Mucosa of gallbladder (tissue), 1 donor: ENCODE results near the gene CD38. TPM values are rescaled to one million over a fixed set of nuclear protein-coding genes. Genes with fewer than 3 reads are reported as not detected.
"Not testable (repeated sequence)": the region's sequence is repeated elsewhere in the genome, so short reads cannot be mapped to it uniquely, and the experiment has no call there.

ENCODE experiments used
- DNase-seq: peaks from one replicate; pipeline ENCODE4 v3.0.0-alpha.2; 2020; ENCODE audit warnings: low spot score
- total RNA-seq: library from RNA; stranded (reverse); gene quantifications from one replicate; pipeline ENCODE4 v1.2.1, GENCODE V29; 2021
- donor health status: DM: no; HTN: no; CAD: no.

CD38 gene
- total RNA-seq, 1 donor from 2014 or later: 1.1 TPM

DNA sequence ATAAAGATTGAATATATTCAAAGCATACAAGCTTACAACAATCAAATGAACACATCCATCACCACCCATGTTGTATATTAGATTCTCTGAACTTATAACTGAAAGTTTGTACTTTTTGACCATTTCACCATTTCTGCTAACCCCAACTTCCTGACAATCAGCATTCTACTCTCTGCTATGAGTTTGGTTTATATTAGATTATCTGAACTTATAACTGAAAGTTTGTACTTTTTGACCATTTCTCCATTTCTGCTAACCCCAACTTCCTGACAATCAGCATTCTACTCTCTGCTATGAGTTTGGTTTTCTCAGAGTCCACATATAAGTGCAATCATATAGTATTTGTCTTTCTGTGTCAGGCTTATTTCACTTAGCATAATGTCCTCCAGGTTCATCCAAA, 15.7 kb upstream of the CD38 start:
- not testable (repeated sequence) for DNase-seq

DNA sequence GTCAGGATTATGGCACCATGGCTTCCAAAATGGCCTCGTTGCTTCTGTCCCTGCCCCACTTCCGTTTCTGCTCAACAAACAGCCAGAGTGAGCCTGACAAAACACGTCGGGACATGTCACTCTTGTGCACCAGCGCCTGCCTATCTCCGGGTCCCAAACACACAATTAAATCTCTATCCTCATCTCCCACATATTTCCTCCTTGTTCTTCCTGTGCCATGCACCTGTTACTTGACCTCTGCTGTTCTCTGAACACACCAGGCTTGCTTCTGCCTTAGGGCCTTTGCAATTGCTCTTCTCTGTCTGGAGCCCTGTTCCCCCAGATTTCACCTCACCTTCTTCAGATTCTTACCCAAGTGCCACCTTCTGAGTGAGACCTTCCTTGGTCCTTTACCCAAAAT, 12.7 kb upstream of the CD38 start:
- DNase-seq: no peak

DNA sequence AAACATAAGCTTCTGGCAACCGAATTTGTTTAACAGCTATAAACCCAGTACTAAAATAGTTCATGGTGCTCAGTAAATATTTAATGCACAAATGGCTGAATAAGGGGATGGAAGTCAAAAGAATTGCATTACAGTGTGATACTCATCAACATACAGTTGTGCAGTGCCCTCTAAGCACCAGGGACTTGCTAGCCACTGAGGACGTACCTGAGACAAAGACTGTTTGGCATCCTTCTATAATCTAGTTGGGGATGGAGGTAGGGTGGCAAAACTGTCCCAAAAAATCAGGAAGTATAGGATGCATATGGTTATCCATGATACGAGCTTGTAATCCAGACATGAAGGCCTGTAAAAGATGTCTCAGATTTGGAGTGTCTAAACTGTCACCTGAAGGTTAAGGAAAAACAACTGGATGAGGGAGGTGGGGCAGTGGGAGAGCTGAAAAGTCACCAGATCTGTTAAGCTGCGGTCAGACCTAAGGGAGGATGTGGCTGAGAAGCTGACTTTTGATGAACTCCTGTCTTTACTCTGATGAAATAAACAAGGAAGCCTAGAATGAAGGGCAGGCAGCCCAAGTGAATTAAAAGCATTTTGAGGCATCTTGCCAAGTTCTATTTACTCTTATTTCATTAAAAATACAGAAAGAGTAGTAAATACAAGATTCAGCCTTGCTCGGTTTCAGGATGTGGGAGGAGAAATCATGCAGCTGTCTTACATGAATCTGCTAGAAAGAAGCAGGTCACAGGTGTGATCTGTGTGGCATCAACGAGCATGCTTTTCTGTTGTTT, 12.0 kb upstream of the CD38 start:
- no peak for DNase-seq

DNA sequence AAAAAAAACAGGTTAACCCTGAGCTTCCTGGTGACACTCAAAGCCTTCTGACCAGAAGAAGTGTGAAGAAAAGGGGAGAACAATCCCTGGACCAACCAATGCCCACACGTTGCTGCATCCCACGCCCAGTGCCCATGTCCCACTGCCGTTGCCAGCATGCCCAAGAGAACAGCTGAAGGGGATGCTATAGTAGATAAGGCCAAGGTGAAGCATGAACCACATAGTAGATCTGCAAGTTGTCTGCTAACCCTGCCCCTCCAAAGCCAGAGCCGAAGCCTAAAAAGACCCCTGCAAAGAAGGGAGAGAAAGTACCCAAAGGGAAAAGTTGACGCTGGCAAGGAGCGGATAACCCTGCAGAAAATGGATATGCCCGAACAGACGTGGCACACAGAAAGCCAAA, 11.3 kb upstream of the CD38 start:
- no peak for DNase-seq

DNA sequence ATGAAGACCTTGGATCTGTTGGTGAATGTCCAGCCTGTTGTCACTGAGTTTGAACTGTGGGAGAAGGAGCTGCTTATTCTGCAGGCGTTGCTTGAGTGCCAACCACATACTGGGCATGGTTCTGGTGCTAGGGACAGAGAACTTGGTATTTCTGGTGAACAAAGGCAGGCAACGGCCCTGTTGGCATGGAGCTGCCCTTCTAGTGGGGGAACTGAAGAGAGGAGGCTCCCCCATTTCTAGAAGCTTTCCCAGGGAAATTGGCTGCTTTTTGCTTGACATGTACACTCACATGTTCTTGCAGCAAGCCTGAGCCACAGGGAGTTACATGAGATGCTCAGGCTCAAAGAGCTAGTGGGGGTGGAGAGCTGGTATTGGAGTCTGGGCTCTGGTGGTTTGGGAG, 8.9 kb upstream of the CD38 start:
- DNase-seq: no peak

DNA sequence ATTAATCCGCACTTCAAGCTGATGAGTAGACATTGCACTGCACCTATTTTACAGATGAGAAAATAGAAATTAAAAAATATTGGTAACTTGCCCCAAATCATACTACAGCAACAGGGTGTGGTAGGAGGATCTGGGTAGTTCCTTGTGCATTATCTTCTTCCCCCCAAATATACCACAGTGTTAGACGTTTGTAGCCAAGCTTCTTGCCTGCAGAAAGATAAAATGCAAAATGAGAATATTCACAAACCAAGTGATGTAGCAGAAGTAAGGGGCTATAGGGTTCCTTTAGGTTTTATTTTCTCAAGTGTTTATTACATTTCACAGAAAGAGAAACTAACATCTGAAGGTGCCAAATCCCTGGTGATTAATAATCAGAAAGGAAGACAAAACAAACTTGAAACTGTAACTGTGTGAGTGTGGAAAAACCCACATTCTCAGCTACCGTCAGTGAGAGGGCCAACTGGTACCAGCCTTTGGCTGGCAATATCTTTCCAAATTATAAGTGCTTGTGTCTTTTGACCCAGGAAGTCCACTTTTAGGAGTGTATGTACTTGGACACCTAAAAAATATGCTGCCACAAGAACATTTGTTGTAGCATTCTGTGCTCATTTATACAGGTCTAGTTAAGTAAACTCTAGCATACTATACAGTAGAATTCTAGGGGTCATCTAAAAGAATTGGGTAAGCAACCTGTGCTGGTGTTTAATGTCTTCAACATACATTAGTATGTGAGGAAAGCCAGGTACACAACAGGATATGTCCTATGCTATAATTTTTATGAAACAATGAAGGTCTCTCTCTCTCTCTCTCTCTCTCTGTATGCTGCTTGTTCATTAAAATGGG, 6.7 kb upstream of the CD38 start:
- DNase-seq: no peak

DNA sequence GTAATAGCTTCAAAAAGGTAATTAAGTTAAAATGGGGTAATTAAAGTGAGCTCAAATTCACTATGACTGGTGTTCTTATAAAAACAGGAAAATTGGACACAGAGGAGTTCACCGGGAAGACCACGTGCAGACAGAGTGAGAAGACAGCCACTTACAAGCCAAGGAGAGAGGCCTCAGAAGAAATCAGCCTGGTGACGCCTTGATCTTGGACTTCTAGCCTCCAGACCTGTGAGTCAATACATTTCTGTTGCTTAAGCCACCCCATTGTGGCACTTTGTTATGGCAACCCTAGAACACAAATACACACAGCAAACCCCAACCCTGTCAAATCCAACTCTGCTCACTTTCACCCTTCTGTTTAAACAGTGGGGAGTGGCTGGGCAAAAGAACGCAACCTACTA, 4.1 kb upstream of the CD38 start:
- DNase-seq: no peak

DNA sequence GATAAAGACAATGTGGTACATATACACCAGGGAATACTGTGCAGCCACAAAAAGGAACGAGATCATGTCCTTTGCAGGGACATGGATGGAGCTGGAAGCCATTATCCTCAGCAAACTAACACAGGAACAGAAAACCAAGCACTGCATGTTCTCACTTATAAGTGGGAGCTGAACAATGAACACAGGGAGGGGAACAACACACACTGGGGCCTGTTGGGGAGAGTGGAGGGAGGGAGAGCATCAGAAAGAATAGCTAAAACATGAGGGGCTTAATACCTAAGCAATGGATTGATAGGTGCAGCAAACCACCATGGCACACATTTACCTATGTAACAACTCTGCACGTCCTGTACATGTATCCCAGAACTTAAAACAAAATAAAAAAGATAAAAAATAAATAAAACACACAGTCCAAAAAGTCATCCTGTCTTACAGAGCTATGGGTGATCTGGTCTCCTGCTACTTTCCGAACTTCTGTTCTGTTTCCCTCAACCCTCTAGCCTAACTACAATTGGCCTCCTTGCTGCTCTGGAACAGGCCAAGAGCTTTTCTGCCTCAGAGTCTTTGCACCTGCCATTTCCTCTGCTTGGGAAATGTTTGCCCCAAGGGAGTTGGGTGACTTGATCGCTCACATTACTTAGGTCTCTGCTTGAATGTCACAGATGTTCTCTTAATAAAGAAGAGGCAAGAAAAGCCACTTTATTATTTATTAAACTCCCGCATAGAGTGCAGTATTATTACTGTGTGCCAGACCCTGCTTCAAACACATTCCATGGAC, 1.1 kb upstream of the CD38 start:
- no peak for DNase-seq

DNA sequence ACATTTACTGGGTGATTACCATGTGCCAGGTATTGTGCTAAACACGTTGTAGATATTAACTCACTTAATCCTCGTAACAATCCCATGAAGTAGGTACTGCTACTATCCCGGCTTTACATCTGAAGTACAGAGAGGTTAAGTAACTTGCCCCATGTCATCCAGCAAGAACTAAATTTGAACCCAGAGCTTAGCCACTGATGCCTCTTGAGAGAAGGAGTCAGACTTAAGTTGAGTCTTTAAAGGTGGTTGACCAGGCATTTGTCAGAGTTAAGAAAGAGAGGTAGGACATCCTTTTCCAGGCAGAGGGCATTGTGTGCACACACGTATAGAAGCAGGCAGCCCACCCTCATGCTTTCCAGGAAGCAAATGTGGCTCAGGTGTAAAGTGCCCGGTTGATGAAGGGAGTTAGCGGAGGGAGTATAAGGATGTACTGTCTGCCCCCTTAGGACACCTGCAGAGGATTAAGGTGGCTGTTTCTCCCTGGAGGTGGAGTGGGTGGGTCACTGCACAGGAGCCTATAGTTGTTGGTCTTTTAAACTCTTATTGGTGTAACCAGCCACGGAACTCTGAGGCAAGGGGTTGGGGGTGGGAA, 335 bp upstream of the CD38 start:
- no peak for DNase-seq

DNA sequence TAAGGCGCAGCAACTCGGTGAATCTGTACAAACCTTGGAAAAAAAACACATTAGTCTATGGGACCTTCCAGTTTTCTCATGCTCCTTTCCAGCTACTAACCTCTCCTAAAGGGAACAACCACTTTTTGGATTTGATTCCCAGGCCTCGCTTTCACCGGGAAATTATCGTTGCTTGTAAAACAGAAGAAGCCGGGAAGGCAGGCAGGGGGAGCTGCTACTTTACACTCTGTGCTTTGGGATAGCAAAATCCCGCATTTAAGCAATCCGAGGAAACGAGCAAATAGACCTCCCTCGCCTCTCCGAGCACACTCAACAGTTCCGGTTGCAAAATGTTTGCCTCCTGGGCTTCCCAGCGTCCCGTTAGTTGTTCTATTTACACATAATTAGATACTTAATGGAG, 1.2 kb downstream of the CD38 start:
- peak; percentile 26 for DNase-seq

DNA sequence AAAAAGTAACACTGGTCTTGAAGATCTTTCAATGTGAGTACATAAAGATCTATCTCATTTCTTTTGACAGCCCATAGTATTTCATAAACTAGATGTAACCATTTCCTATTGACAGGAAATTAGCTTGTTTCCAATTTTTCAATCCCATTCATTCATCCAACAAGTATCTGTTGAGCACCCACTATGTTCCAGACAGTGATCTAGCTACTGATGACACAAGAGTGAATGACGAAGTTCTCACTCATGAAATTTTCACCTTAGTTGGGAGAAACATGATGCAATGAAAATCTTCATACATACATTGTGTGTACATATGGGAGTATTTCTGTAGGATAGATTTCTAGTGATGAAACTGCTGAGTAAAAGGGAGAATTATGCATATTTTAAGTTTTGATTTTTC, 1.7 kb downstream of the CD38 start:
- DNase-seq: no peak

DNA sequence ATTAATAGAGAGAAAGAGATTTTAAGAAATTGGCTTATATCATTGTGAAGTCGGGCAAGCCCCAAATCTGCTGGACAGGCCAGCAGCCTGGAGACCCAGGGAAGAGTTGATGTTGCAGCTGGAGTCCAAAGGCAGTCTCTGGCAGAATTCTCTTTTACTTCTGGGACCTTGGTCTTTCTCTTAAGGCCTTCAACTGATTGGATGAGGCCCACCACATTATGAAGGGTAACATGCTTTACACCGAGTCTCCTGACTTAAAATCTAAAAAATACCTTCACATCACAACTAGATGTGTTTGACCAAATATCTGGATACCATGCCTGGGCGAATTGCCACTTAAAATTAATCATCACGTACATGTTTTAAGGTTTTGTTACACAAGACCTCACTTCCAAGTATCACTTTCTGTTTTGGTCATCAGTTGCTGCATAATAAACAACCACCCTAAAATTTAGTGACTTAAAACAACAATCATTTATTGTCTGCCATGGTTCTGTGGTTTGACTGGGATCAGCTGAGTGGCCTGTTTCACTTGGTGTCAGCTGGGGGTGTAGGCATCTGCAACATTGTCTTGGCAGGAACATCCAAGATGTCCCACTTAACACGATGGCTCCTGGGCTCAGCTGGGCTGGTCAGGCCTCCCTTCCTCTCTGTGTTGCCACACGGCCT, 3.4 kb downstream of the CD38 start:
- no peak for DNase-seq

DNA sequence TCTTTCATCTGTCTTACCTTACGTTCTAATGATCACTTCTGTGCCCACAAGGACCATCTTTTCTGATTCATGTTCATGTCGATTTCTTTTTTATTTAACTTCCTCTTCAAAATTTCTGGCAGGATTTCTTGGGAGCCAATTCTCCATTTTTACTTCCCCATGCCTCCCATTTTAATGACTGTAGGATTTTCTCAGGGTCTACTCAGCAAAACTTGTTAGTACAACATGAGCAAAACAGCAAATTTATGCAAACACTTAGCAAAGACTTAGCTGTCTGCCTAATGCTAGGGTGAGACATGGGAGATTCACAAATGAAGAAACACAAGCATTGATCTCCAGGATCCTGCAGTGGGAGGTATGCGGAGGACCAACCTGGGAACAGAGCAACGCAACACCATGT, 5.5 kb downstream of the CD38 start:
- no peak for DNase-seq

DNA sequence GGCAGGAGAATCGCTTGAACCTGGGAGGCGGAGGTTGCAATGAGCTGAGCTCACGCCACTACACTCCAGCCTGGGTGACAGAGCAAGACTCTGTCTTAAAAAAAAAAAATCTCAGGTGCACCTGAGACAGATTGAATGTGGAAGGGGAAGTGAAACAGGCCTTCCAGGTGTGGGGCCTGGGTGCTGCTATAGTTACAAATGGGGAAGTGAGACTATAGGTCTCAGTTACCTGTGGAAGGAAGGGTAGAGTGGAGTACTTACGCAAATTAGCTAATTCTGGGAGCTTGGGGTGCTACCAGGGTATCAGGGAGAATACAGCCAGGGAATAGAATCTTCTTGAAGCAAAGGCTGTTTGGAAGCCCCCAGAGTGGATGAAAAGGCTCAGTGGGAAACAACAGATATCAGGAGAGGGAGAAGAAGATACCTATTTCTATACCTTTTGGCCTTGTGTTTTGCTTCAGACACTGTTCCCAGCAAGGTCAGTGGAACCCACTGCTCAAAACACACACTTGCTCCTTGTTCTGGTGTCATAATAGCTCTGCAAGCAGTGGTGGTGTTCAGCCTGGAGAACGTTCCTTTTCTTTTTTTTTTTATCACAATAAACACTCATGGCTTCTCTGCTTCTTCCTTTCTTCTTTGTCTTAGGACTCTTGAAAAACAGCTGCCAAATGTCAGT, 7.0 kb downstream of the CD38 start:
- no peak for DNase-seq

DNA sequence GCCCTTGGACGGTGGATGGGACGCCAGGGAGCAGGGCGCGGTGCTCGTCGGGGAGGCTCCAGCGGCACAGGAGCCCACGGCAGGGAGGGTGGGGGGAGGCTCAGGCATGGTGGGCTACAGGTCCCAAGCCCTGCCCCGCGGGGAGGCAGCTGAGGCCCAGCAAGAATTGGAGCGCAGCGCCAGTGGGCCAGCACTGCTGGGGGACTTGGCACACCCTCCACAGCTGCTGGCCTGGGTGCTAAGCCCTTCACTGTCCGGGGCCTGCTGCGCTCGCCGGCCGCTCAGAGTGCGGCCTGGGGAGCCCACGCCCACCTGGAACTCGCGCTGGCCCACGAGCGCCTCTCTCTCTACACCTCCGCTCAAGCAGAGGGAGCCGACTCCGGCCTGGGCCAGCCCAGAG, 8.6 kb downstream of the CD38 start:
- DNase-seq: no peak

DNA sequence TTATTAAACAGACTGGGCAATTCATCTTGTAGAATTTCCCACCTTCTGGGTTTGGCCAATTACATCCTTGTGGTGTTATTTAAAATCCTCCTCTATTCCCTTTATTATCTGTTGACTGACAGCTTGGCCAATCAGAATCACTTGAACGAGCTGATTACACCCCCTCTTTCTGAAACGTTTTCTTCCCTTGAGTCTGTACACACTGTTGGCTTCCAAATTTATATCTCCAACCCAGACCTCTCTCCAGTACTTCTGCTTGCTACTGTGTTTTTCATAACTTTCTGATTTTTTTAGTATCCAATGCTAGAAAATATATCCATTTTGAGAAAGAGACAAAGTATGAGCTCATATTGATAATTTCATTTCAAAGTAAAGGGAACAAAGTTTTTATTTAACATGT, 14.8 kb downstream of the CD38 start:
- DNase-seq: no peak

DNA sequence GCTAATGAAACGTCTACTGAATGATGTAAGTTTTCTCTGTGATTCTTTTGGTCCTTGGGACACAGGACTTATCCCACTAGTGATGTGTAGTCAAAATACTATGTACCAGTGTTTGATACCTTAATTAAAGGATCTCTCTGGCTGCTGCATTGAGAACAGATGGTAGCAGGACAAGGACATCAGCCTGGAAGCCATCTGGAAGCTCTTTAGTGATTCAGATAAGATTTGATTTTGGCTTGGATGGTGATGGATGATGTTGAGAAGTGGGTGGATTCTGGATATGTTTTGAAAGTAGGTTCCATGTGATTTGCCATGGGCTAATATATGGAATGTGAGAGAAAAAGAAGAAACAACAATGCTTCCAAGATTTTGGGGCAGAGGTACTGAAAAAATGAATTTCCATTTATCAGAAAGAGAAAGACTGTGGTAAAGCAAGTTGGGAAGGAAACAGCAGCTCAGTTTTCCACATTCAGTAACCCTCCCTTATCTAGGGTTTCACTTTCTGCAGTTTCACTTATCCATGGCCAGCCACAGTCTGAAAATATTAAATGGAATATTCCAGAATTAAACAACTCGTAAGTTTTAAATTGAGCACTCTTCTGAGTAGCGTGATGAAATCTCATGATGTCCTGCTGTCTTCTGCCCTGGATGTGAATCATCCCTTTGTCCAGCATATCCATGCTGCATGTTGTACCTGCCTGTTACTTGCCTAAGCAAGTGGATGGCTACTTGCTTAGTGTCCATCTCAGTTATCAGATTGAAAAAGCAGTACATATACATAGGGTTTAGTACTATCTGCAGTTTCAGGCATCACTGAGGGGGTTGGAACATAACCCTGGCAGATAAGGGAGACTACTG, 15.6 kb downstream of the CD38 start:
- no peak for DNase-seq

DNA sequence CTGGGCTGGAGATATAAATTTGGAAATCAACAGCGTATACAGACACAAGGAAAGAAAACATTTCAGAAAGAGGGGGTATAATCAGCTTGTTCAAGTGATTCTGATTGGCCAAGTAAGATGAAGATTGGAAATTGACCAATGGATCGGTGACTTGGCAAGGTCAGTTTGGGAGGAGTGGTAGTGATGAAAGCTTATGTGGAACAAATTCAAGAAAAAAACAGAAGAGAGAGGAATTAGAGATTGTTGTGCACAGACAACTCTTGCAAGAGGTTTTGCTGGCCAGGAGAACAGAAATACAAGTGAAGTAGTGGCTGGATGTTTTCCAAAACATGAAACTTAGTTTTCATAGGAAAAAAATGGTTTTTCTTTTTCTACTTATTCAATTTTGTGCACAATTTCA, 16.3 kb downstream of the CD38 start:
- no peak for DNase-seq

DNA sequence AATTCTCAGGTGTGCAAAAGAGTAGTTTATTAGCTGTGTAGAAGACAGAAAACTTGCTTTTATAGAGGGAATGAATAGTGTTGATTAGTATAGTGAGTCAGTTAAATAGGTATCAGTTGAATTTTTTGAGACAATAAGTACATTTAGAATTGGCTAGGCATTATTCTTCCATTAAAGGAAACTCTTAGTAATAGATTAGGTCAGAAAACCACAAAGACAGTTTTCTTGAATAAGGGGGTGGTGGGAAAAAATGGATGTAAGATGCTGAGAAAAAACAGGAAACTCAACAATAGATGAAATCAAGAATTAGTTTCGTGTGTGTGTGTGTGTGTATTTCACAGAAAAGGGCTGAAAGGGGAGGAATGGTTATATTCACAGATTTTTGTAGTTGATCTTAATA, 16.8 kb downstream of the CD38 start:
- DNase-seq: no peak

DNA sequence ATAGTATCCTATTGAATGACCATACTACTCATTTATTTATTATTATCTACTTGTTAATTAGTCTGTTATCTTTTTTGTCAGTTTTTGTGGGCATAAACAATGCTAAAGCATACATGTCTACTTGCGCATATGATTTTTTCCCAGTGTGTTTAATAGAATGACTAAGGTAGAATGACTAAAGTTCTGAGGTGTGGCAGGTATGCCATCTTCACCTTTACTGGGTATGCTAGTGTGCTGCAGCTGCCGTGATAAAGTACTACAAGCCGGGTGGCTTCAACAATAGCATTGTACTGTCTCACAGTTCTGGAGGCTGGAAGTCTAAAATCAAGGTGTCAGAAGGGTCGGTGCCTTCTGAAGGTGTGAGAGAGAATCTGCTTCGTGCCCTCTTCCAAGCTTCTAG, 19.2 kb downstream of the CD38 start:
- DNase-seq: no peak
